GM23248 (cell line): ENCODE measurements around the gene GNAQ. TPM values are rescaled to one million over a fixed set of nuclear protein-coding genes. Genes with fewer than 3 reads are reported as not detected.

Experiments used
- DNase-seq: peaks from one replicate; pipeline ENCODE4 v3.0.0-alpha.2; 2015
- H2AFZ ChIP-seq: fragments of 200-600 bp; sonication (generic); 2 replicates; pipeline ENCODE4 v1.6.1; 2016; ENCODE audit warnings: antibody characterized with exemption
- H3F3A ChIP-seq: fragments of 200-600 bp; sonication (generic); 2 replicates; pipeline ENCODE4 v1.6.1; 2016; ENCODE audit warnings: mild to moderate bottlenecking, antibody characterized with exemption, mixed run types; ENCODE audit not compliant: insufficient read depth
- H3K27ac ChIP-seq: fragments of 200-600 bp; sonication (generic); 2 replicates; pipeline ENCODE4 v1.5.1; 2016; ENCODE audit warnings: mild to moderate bottlenecking
- H3K27me3 ChIP-seq: fragments of 200-600 bp; sonication (generic); replicated peaks from 2 replicates; pipeline ENCODE4 v1.6.1; 2016; ENCODE audit warnings: mild to moderate bottlenecking; ENCODE audit not compliant: insufficient read depth
- H3K36me3 ChIP-seq: fragments of 200-600 bp; sonication (generic); 2 replicates; pipeline ENCODE4 v1.6.1; 2016; ENCODE audit warnings: low read depth, mild to moderate bottlenecking
- H3K4me1 ChIP-seq: fragments of 200-600 bp; sonication (generic); 2 replicates; pipeline ENCODE4 v1.6.1; 2016; ENCODE audit warnings: mild to moderate bottlenecking; ENCODE audit not compliant: insufficient read depth
- H3K4me2 ChIP-seq: fragments of 200-600 bp; sonication (generic); one replicate; pipeline ENCODE4 v1.6.1; 2016; ENCODE audit warnings: mild to moderate bottlenecking; ENCODE audit not compliant: unreplicated experiment
- H3K4me3 ChIP-seq: fragments of 200-600 bp; sonication (generic); 2 replicates; pipeline ENCODE4 v1.5.1; 2016; ENCODE audit warnings: mild to moderate bottlenecking
- H3K79me2 ChIP-seq: fragments of 200-600 bp; sonication (generic); 2 replicates; pipeline ENCODE4 v1.6.1; 2016; ENCODE audit warnings: mild to moderate bottlenecking; ENCODE audit not compliant: insufficient read depth
- H3K9ac ChIP-seq: fragments of 200-600 bp; sonication (generic); 2 replicates; pipeline ENCODE4 v1.6.1; 2016; ENCODE audit warnings: mild to moderate bottlenecking
- H3K9me2 ChIP-seq: fragments of 200-600 bp; sonication (generic); 2 replicates; pipeline ENCODE4 v1.6.1; 2016; ENCODE audit warnings: mixed run types, mild to moderate bottlenecking, moderate library complexity; ENCODE audit not compliant: insufficient read depth
- H3K9me3 ChIP-seq: fragments of 200-600 bp; sonication (generic); one replicate; pipeline ENCODE4 v1.6.1; 2017; ENCODE audit warnings: low read depth
- H4K20me1 ChIP-seq: fragments of 200-600 bp; sonication (generic); 2 replicates; pipeline ENCODE4 v1.6.0; 2016; ENCODE audit not compliant: insufficient read depth
- EZH2 ChIP-seq: fragments of 200-600 bp; sonication (generic); IDR thresholded peaks from 2 replicates; pipeline ENCODE4 v1.6.1; 2018; ENCODE audit warnings: antibody characterized with exemption, mild to moderate bottlenecking; ENCODE audit not compliant: insufficient read depth, poor library complexity, severe bottlenecking
- EZH2phosphoT487 ChIP-seq: fragments of 200-600 bp; sonication (generic); IDR thresholded peaks from 2 replicates; pipeline ENCODE4 v1.6.1; 2018; ENCODE audit warnings: antibody characterized with exemption, moderate library complexity, mild to moderate bottlenecking, low read depth; ENCODE audit not compliant: insufficient read depth
- WGBS, 2 experiments: methylation state at CpG; one replicate each; pipeline ENCODE4 v1.1.6; 2015 to 2017; ENCODE audit warnings: low lambda C conversion rate in 2 of 2, low coverage in 1 of 2; ENCODE audit errors: missing lambda C conversion rate in 2 of 2; 5-methylcytosine and 5-hydroxymethylcytosine counted together
- in situ Hi-C: fragments of 300-500 bp; cut with MboI; formaldehyde crosslinking; loops from 2 replicates; pipeline ENCODE4 v1.15.0; 2020
- polyA plus RNA-seq: library from polyadenylated mRNA; unstranded; fragments of >200 nt; fragmentation: Nextera tagmentation; extraction: Ambion mirVana; gene quantifications from 2 replicates; pipeline ENCODE4 v1.2.1, GENCODE V29; 2016
- total RNA-seq: library from RNA; depleted of rRNA; stranded (reverse); fragments of >200 nt; shearing (Covaris generic); gene quantifications from 2 replicates; pipeline ENCODE4 v1.2.3, GENCODE V29; 2014

GNAQ gene
- total and polyA plus RNA-seq, 2 experiments from 2014 or later = 11.5 to 32.7 TPM

- Histone ChIP-seq H3K9me2 (no peaks in the 10 kb centered on the region), H3K79me2 (peaks cover 99% of the 10 kb centered on the region), H3K27me3 (no peaks in the 10 kb centered on the region), H3K36me3 (no peaks in the 10 kb centered on the region), H3K4me2 (peak overlapping the region; percentile 24), H2AFZ (no peak overlapping the region), H4K20me1 (no peaks in the 10 kb centered on the region; the same call in 1 of the 2 replicates), H3K9me3 (no peaks in the 10 kb centered on the region), H3F3A (no peaks in the 10 kb centered on the region), H3K4me3 (no peak overlapping the region), H3K27ac (no peak overlapping the region), H3K4me1 (peaks cover 15% of the 10 kb centered on the region), H3K9ac (no peak overlapping the region)
- in situ Hi-C loops = no loop called here
- TF ChIP-seq EZH2phosphoT487 = no peak
- no peak for TF ChIP-seq EZH2
- DNase-seq = no peak
- WGBS, 2 experiments = 49 to 54% methylated on average over 6 of the region's 6 CpGs
These were observed 86.9 kb downstream of the GNAQ start for GRCh38 chr9:77944556-77945243.

- TF ChIP-seq EZH2phosphoT487 (no peak), EZH2 (no peak)
- Histone ChIP-seq H3K79me2 (peaks cover 99% of the 10 kb centered on the region), H4K20me1 (peaks cover 4% of the 10 kb centered on the region; the same call in 1 of the 2 replicates), H3K9me2 (no peaks in the 10 kb centered on the region), H3K4me1 (peaks cover 15% of the 10 kb centered on the region), H2AFZ (no peak overlapping the region), H3F3A (no peaks in the 10 kb centered on the region), H3K36me3 (no peaks in the 10 kb centered on the region), H3K9ac (no peak overlapping the region), H3K27me3 (no peaks in the 10 kb centered on the region), H3K4me3 (no peak overlapping the region), H3K9me3 (no peaks in the 10 kb centered on the region), H3K27ac (no peak overlapping the region), H3K4me2 (no peak overlapping the region)
- in situ Hi-C loops = no loop called here
- 43 to 44% methylated on average over 4 of the region's 4 CpGs for WGBS, 2 experiments
- peak; percentile 32 for DNase-seq
These were observed 88.6 kb downstream of the GNAQ start for GRCh38 chr9:77943057-77943456.

- Histone ChIP-seq H3K9me2 (no peaks in the 10 kb centered on the region), H3K36me3 (no peaks in the 10 kb centered on the region), H3K4me3 (no peak overlapping the region), H3K9me3 (no peaks in the 10 kb centered on the region), H2AFZ (no peak overlapping the region), H3K27me3 (no peaks in the 10 kb centered on the region), H3K4me1 (no peaks in the 10 kb centered on the region; the same call in 1 of the 2 replicates), H4K20me1 (peaks cover 11% of the 10 kb centered on the region; the same call in 1 of the 2 replicates), H3K9ac (no peak overlapping the region), H3F3A (no peaks in the 10 kb centered on the region), H3K4me2 (no peak overlapping the region), H3K27ac (no peak overlapping the region), H3K79me2 (peaks cover 93% of the 10 kb centered on the region)
- DNase-seq = no peak
- in situ Hi-C loops = no loop called here
- TF ChIP-seq EZH2phosphoT487 (no peak), EZH2 (no peak)
- WGBS, 2 experiments = 99 to 100% methylated on average over 2 of the region's 2 CpGs
These were observed 92.4 kb downstream of the GNAQ start for GRCh38 chr9:77939149-77939668.

- no peak overlapping the region for H3K4me2 ChIP-seq
- H2AFZ ChIP-seq = no peak overlapping the region
- no peaks in the 10 kb centered on the region for H3K9me2 ChIP-seq
- H3K4me3 ChIP-seq = no peak overlapping the region
- peaks cover 91% of the 10 kb centered on the region for H3K79me2 ChIP-seq
- TF ChIP-seq EZH2phosphoT487 (no peak), EZH2 (no peak)
- WGBS, 2 experiments = 99 to 100% methylated on average over 2 of the region's 2 CpGs
- H3F3A ChIP-seq = no peaks in the 10 kb centered on the region
- H3K27me3 ChIP-seq = no peaks in the 10 kb centered on the region
- peaks cover 11% of the 10 kb centered on the region; the same call in 1 of the 2 replicates for H4K20me1 ChIP-seq
- in situ Hi-C loops = no loop called here
- H3K9ac ChIP-seq = no peak overlapping the region
- H3K4me1 ChIP-seq = no peaks in the 10 kb centered on the region; the same call in 1 of the 2 replicates
- H3K27ac ChIP-seq = no peak overlapping the region
- DNase-seq = no peak
- no peaks in the 10 kb centered on the region for H3K9me3 ChIP-seq
- H3K36me3 ChIP-seq = no peaks in the 10 kb centered on the region
These were observed 93.4 kb downstream of the GNAQ start for GRCh38 chr9:77938163-77938562.
